HEK293T (cell line): ENCODE measurements around the gene PERM1.

Experiments
- CTCF ChIA-PET: fragments of 350-600 bp; formaldehyde crosslinking; extraction: SDS; loops from one replicate; lab custom pipeline; 2021; ENCODE audit warnings: antibody characterized with exemption, inconsistent platforms; lab: Yijun Ruan, JAX
- POLR2A ChIA-PET: fragments of 350-600 bp; formaldehyde crosslinking; extraction: SDS; loops from one replicate; lab custom pipeline; 2020; ENCODE audit warnings: antibody characterized with exemption, inconsistent platforms; lab: Yijun Ruan, JAX
- DNase-seq: peaks from one replicate; pipeline ENCODE4 v3.0.0; 2012; ENCODE audit warnings: mixed read lengths; ENCODE audit errors: extremely low spot score
- ARNT ChIP-seq: fragments of 450-650 bp; IDR thresholded peaks from 2 replicates; pipeline ENCODE4 v1.6.1; 2017; ENCODE audit warnings: mild to moderate bottlenecking
- BHLHE40 ChIP-seq: fragments of 450-650 bp; IDR thresholded peaks from 2 replicates; pipeline ENCODE4 v1.6.1; 2016; ENCODE audit warnings: mild to moderate bottlenecking, moderate library complexity, borderline replicate concordance
- CTBP1 ChIP-seq: fragments of 450-650 bp; IDR thresholded peaks from 2 replicates; pipeline ENCODE4 v1.6.1; 2016; ENCODE audit warnings: borderline replicate concordance
- ELF4 ChIP-seq: fragments of 450-650 bp; IDR thresholded peaks from 2 replicates; pipeline ENCODE4 v1.6.1; 2017; ENCODE audit warnings: antibody characterized with exemption
- FOXA1 ChIP-seq: fragments of 450-650 bp; IDR thresholded peaks from 2 replicates; pipeline ENCODE4 v1.6.1; 2016; ENCODE audit warnings: mild to moderate bottlenecking
- FOXK2 ChIP-seq: fragments of 450-650 bp; IDR thresholded peaks from 2 replicates; pipeline ENCODE4 v1.6.1; 2016; ENCODE audit warnings: mild to moderate bottlenecking
- FOXM1 ChIP-seq: fragments of 450-650 bp; IDR thresholded peaks from 2 replicates; pipeline ENCODE4 v1.6.1; 2017; ENCODE audit warnings: mild to moderate bottlenecking, borderline replicate concordance
- HDGF ChIP-seq: fragments of 450-650 bp; IDR thresholded peaks from 2 replicates; pipeline ENCODE4 v1.6.1; 2017; ENCODE audit warnings: antibody characterized with exemption, borderline replicate concordance
- L3MBTL2 ChIP-seq: fragments of 450-650 bp; conservative IDR thresholded peaks from 2 replicates; pipeline ENCODE4 v1.6.1; 2016; ENCODE audit warnings: mild to moderate bottlenecking
- LEF1 ChIP-seq: fragments of 450-650 bp; IDR thresholded peaks from 2 replicates; pipeline ENCODE4 v1.6.1; 2017; ENCODE audit warnings: mild to moderate bottlenecking, borderline replicate concordance
- NFRKB ChIP-seq: fragments of 450-650 bp; IDR thresholded peaks from 2 replicates; pipeline ENCODE4 v1.6.1; 2016; ENCODE audit warnings: mild to moderate bottlenecking, moderate library complexity
- PKNOX1 ChIP-seq: fragments of 450-650 bp; IDR thresholded peaks from 2 replicates; pipeline ENCODE4 v1.6.1; 2016
- SP1 ChIP-seq: fragments of 450-650 bp; IDR thresholded peaks from 2 replicates; pipeline ENCODE4 v1.6.1; 2017
- SUZ12 ChIP-seq: fragments of 450-650 bp; IDR thresholded peaks from 2 replicates; pipeline ENCODE4 v1.6.1; 2016; ENCODE audit warnings: mild to moderate bottlenecking
- TARDBP ChIP-seq: fragments of 450-650 bp; IDR thresholded peaks from 2 replicates; pipeline ENCODE4 v1.6.1; 2016
- ZNF384 ChIP-seq: fragments of 450-650 bp; IDR thresholded peaks from 2 replicates; pipeline ENCODE4 v1.6.1; 2016

Gene PERM1

DNA sequence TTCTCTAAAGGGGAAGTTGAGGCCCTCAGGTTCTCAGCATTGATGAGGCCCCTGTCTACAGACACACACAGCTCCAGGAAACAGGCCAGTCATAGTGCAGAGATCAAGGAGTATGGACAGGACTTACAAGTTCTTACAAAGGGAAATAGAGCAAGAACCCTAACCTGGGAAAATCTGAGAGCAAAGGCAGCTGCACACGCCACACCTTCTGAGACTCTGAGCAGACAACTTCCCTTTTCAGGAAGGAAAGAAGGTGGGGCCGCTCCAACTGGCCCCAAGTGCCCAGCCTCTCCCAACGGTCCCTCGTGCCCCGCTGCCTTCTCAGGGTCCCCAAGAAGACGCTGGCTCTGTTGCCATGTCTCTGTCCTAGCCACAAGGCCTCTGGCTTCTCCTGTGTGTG lies 26.4 kb downstream of the PERM1 start:
- ChIA-PET POLR2A (interaction anchor here (1.1 to 2.0 kb wide), 3 partner anchors 12 to 17 kb away, joined by 3 to 10 read pairs (median 7); no protein-coding TSS in a partner anchor), CTCF (no interaction called here)
- no peak for DNase-seq
- TF ChIP-seq CTBP1 (no peak), ELF4 (no peak), FOXA1 (no peak), FOXK2 (no peak), L3MBTL2 (no peak), SUZ12 (no peak), BHLHE40 (no peak), ARNT (no peak), TARDBP (no peak), HDGF (no peak), NFRKB (no peak), FOXM1 (no peak), ZNF384 (no peak), SP1 (no peak), PKNOX1 (no peak), LEF1 (no peak)

DNA sequence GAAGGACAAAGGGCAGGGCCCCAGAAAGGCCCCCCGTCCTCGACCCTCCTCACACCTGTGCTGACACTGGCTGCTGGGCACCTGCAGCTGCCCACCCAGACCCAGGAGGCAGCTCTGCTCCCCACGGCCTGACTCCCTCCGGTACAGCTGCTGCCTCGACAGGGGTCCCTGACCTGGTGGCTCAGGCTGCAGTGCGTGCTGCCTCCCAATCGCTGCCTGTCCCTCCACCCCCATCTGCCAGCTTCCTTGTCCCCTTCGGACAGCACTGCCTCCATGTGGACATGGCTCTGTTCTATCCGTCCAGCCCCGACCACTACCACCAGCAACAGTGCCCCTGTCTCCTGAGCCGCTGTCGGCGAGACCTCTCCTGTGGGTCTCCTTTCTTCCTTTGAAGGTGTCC lies 27.0 kb downstream of the PERM1 start:
- DNase-seq, result no peak
- ChIA-PET CTCF (no interaction called here), POLR2A (interaction anchor here (1.8 to 2.0 kb wide), 2 partner anchors 13 to 16 kb away, joined by 7 to 10 read pairs; no protein-coding TSS in a partner anchor)
- TF ChIP-seq LEF1 (no peak), FOXM1 (no peak), CTBP1 (no peak), ELF4 (no peak), L3MBTL2 (no peak), ARNT (no peak), HDGF (no peak), ZNF384 (no peak), FOXA1 (no peak), BHLHE40 (no peak), PKNOX1 (no peak), NFRKB (no peak), SUZ12 (no peak), TARDBP (no peak), SP1 (no peak), FOXK2 (no peak)

DNA sequence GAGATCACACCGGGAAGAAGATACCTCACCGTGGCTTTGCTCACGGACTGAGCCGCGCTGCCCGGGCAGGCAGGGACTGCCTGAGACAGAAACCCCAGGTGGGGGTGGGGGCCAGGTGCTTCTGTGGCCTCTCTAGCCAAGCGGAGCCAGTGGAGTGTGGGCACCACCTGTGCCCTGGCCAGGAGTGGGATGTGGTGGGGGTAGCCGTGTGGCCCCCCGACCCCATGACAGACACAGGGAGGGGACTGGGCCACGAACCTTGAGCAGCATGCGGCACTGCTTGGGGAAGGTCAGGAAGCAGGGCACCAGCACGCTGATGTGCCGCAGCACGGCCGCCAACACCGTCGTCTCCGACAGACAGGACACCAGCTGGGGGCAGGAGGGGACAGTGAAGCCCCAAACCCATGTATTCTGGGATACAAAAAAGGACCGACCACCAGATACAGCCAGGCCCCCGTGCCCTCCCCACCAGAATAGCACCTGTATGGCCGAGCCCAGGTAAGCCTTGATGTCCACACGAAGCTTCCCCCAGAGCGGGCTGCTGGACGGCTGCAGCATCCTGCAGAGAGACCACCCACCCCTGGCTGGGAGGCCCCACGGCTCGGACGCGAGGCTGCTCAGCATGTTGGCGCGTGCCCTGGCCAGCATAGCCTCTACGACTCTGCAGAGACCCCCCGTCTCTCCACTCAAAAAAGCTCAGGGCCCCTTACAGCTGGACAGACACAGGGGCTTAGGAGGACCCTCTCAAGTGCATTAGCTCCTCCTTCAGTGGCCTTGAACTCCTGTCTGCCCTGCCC lies 28.2 kb downstream of the PERM1 start:
- DNase-seq, result no peak
- TF ChIP-seq LEF1 (no peak), ELF4 (no peak), FOXA1 (no peak), FOXK2 (no peak), SP1 (no peak), PKNOX1 (no peak), SUZ12 (no peak), FOXM1 (no peak), HDGF (no peak), ZNF384 (no peak), ARNT (no peak)
- POLR2A ChIA-PET, result interaction anchor here (1.8 to 2.0 kb wide), 2 partner anchors 12 to 15 kb away, joined by 7 to 10 read pairs; no protein-coding TSS in a partner anchor
- CTCF ChIA-PET, result no interaction called here

DNA sequence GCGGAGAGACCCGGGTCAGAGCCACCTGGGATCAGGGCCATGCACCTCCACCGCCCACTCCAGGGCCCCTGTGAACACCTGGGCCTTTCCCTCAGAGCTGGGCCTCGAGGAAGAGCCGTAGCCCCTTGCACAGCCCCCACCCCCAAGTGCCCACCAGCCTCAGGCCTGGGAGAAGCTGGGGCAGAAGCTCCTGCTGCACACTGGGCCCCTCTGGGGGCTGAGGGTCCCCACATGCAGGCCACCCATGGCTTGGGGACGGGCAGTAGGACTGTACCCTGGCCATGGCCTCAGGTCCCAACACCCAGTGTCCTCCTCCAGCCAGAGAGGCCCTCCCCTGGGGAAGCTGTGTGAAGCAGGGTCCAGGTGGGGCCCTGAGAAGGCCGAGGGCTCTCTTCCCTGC lies 29.3 kb downstream of the PERM1 start:
- CTCF ChIA-PET, result interaction anchor here (1.2 kb wide), 1 partner anchor 48 kb away, joined by 3 read pairs; no protein-coding TSS in a partner anchor
- TF ChIP-seq PKNOX1 (no peak), ZNF384 (no peak), FOXA1 (no peak), LEF1 (no peak)
- no peak for DNase-seq
- POLR2A ChIA-PET, result no interaction called here

DNA sequence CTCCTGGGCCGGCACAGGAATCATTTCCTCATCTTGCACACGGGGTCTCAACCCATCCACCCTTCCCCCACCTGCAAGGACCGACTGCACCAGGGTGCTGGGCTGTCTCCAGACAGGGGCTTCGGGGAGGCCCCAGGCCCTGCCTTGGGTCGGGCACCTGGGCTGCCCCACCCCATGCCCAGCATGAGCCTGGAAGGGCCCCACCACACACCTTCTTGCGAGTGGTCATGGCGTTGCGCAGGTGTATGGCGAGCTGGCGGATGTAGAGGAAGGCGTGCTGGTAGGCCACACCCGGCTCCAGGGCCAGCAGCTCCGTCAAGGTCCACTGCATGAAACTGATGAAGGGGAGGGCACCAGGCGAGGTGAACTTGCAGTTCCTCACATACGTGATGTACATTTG lies 29.7 kb downstream of the PERM1 start:
- ChIA-PET CTCF (interaction anchor here (0.7 to 1.6 kb wide), 3 partner anchors 10 to 47 kb away, joined by 3 to 7 read pairs (median 3); partner anchors contain the start of gene PLEKHN1), POLR2A (no interaction called here)
- DNase-seq, result no peak
- TF ChIP-seq FOXM1, result no peak
- TF ChIP-seq LEF1, result no peak
- TF ChIP-seq BHLHE40, result no peak
- TF ChIP-seq NFRKB, result no peak
- TF ChIP-seq ZNF384, result no peak
- no peak for TF ChIP-seq SP1
- TF ChIP-seq FOXA1, result no peak
- TF ChIP-seq ELF4, result no peak
- TF ChIP-seq SUZ12, result no peak
- no peak for TF ChIP-seq CTBP1
- no peak for TF ChIP-seq ARNT
- TF ChIP-seq L3MBTL2, result no peak
- no peak for TF ChIP-seq FOXK2
- no peak for TF ChIP-seq TARDBP
- no peak for TF ChIP-seq PKNOX1
- TF ChIP-seq HDGF, result no peak
